Measurements from ENCODE around the gene HYI.
"Not testable (repeated sequence)": the region's sequence is repeated elsewhere in the genome, so short reads cannot be mapped to it uniquely, and the experiment has no call there.

HYI gene

DNA sequence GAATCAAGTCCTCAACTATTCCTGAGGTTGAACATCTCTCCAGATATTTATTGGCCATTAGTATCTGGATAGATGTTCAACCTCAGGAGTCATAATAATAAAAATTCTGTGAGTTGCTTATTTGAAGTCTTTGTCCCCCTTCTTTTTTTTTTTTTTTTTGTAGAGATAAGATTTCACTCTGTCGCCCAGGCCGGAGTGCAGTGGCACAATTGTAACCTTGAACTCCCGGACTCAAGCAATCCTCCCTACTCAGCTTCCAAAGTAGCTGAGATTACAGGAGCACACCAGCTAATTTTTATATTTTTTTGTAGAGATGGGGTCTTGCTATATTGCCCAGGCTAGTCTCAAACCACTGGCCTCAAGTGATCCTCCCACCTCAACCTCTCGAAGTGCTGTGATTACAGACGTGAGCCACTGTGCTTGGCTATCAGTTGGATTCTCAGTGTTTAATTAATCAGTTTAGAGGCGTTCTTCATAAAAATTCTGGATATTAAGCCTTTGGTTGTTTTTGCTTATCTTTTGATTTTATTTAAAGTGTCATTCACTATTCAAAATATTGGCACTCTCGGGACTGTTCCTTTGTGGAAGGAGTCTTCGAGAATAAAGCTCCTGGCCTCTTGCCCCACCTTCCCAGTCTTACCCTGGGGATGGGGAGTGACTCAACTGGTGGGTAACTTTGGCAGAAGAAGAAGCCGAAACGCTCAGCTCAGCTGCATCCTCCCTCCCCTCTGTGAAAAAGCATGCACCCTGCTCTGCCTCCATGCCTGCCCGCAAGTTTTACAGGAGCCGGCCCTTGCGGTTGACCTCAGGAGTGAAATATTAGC, 11.2 kb upstream of the HYI start:
- no peak for TF ChIP-seq CTCF (IDR thresholded peaks at IDR 0.05)
- H3K4me3 ChIP-seq, result no peak overlapping the region

DNA sequence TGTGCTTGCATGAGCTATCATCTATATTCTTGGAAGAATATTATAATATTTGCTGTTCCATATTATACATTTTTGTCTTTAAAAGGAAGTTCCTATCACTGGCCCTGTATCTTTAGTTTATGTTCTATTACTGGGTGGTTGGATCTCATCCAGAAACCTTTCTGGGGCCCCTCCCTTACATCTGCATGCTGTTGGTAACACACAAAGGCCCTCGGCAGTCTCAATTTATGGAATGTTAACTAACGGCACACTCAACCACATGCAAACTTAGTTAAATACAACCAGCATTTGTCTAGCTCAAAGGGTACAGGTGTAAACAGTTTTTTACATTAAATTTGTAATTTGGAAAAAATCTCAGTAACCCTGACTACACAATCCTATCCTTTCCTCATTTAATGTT, 9.7 kb upstream of the HYI start:
- TF ChIP-seq CTCF (IDR thresholded peaks at IDR 0.05), result no peak
- Histone ChIP-seq H3K4me3 (no peak overlapping the region), H3K27ac (no peak overlapping the region)
- DNase-seq (ENCODE audit: low spot score), result no peak

More for the DNA sequence above, 11.2 kb upstream of the HYI start:
- DNase-seq (ENCODE audit: low spot score), result no peak
- no peak overlapping the region for H3K27ac ChIP-seq

GRCh38 chr1:43460988-43461693, 7.4 kb upstream of the HYI start:
- no peak for TF ChIP-seq CTCF (IDR thresholded peaks at IDR 0.05)
- H3K4me3 ChIP-seq, result no peak overlapping the region
- no peak overlapping the region for H3K27ac ChIP-seq
- no peak for DNase-seq (ENCODE audit: low spot score)

DNA sequence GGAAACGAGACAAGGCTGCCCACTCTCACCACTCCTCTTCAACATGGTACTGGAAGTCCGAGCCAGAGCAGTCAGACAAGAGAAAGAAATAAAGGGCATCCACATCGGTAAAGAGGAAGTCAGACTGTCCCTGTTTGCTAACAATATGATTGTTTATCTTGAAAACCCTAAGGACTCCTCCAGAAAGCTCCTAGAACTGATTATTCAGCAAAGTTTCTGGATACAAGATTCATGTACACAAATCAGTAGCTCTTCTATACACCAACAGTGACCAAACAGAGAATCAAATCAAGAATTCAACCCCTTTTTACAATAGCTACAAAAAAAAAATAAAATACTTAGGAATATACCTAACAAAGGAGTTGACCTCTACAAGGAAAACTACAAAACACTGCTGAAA, 4.6 kb upstream of the HYI start:
- H3K27ac ChIP-seq; DNase-seq (ENCODE audit: low spot score); H3K4me3 ChIP-seq: not testable (repeated sequence)

GRCh38 chr1:43455213-43455889, 1.6 kb upstream of the HYI start:
- H3K27ac ChIP-seq, result no peak overlapping the region
- TF ChIP-seq CTCF (IDR thresholded peaks at IDR 0.05), result no peak
- no peak overlapping the region for H3K4me3 ChIP-seq
- DNase-seq (ENCODE audit: low spot score), result no peak

GRCh38 chr1:43454270-43455011, 710 bp upstream of the HYI start:
- Histone ChIP-seq H3K4me3 (peak overlapping the region; percentile 83), H3K27ac (peak overlapping the region; percentile 87 to 95)
- DNase-seq (ENCODE audit: low spot score), result peak; percentile 89
- no peak for TF ChIP-seq CTCF (IDR thresholded peaks at IDR 0.05)
